ENCODE measurements around the gene MYO10. TPM values are rescaled to one million over a fixed set of nuclear protein-coding genes. Genes with fewer than 3 reads are reported as not detected.

The MYO10 gene
- total RNA-seq, 2 experiments from 2014 or later: not detected

GRCh38 chr5:16700081-16700480 is 236.0 kb downstream of the MYO10 start:
- ATAC-seq (ENCODE audit: poor library complexity) (no peak), DNase-seq (no peak)
- H3K4me3 Mint-ChIP-seq: no peak overlapping the region
- Histone ChIP-seq H3K4me3 (ENCODE audit: low read length) (no peak overlapping the region), H3K36me3 (ENCODE audit: insufficient read depth, low read length) (no peaks in the 10 kb centered on the region), H3K9me3 (ENCODE audit: control insufficient read depth in 1 of 2, insufficient read depth in 1 of 2, low read length in 2 of 2) (peaks cover 0 to 8% of the 10 kb centered on the region in 2 experiments), H3K27ac (ENCODE audit: low read depth in 1 of 2, low read length in 2 of 2) (no peak overlapping the region), H3K27me3 (ENCODE audit: control insufficient read depth in 1 of 2, insufficient read depth in 2 of 2, low read length in 2 of 2) (no peaks in the 10 kb centered on the region), H3K4me1 (ENCODE audit: insufficient read depth, low read length) (no peaks in the 10 kb centered on the region)
- intact Hi-C loops (cut with DNase I, micrococcal nuclease): no loop called here
- ChIA-PET CTCF (no interaction called here), POLR2A (no interaction called here)
- H3K27me3 Mint-ChIP-seq: peaks cover 4% of the 10 kb centered on the region
- no peak overlapping the region for H3K27ac Mint-ChIP-seq
- H3K36me3 Mint-ChIP-seq (ENCODE audit: low read depth): no peaks in the 10 kb centered on the region
- no peak for TF ChIP-seq CTCF (IDR thresholded peaks at IDR 0.05)
- no peaks in the 10 kb centered on the region for H3K9me3 Mint-ChIP-seq
- no peaks in the 10 kb centered on the region for H3K4me1 Mint-ChIP-seq (ENCODE audit: low read depth)

- H3K36me3 Mint-ChIP-seq (ENCODE audit: low read depth): no peaks in the 10 kb centered on the region
- H3K4me1 Mint-ChIP-seq (ENCODE audit: low read depth): no peaks in the 10 kb centered on the region
- Histone ChIP-seq H3K27me3 (ENCODE audit: control insufficient read depth in 1 of 2, insufficient read depth in 2 of 2, low read length in 2 of 2) (no peaks in the 10 kb centered on the region), H3K4me1 (ENCODE audit: insufficient read depth, low read length) (no peaks in the 10 kb centered on the region), H3K27ac (ENCODE audit: low read depth in 1 of 2, low read length in 2 of 2) (no peak overlapping the region), H3K9me3 (ENCODE audit: control insufficient read depth in 1 of 2, insufficient read depth in 1 of 2, low read length in 2 of 2) (peaks cover 0 to 5% of the 10 kb centered on the region in 2 experiments), H3K36me3 (ENCODE audit: insufficient read depth, low read length) (no peaks in the 10 kb centered on the region), H3K4me3 (ENCODE audit: low read length) (no peak overlapping the region)
- no peak overlapping the region for H3K4me3 Mint-ChIP-seq
- ATAC-seq (ENCODE audit: poor library complexity): no peak
- TF ChIP-seq CTCF (IDR thresholded peaks at IDR 0.05): no peak
- DNase-seq: no peak
- H3K27ac Mint-ChIP-seq: no peak overlapping the region
- ChIA-PET CTCF (no interaction called here), POLR2A (no interaction called here)
- peaks cover 4% of the 10 kb centered on the region for H3K27me3 Mint-ChIP-seq
- H3K9me3 Mint-ChIP-seq: no peaks in the 10 kb centered on the region
- intact Hi-C loops (cut with DNase I, micrococcal nuclease): no loop called here
These were observed 240.3 kb downstream of the MYO10 start for GRCh38 chr5:16695779-16696178.

- Mint-ChIP-seq H3K4me1 (ENCODE audit: low read depth) (no peaks in the 10 kb centered on the region), H3K4me3 (no peak overlapping the region), H3K27ac (no peak overlapping the region), H3K27me3 (peaks cover 10% of the 10 kb centered on the region), H3K36me3 (ENCODE audit: low read depth) (no peaks in the 10 kb centered on the region), H3K9me3 (no peaks in the 10 kb centered on the region)
- H3K4me1 ChIP-seq (ENCODE audit: insufficient read depth, low read length): no peaks in the 10 kb centered on the region
- TF ChIP-seq CTCF (IDR thresholded peaks at IDR 0.05): no peak
- no peaks in the 10 kb centered on the region for H3K36me3 ChIP-seq (ENCODE audit: insufficient read depth, low read length)
- ChIA-PET POLR2A (no interaction called here), CTCF (no interaction called here)
- no peak for ATAC-seq (ENCODE audit: poor library complexity)
- H3K27ac ChIP-seq (ENCODE audit: low read depth in 1 of 2, low read length in 2 of 2): no peak overlapping the region
- no peaks in the 10 kb centered on the region for H3K27me3 ChIP-seq (ENCODE audit: control insufficient read depth in 1 of 2, insufficient read depth in 2 of 2, low read length in 2 of 2)
- peaks cover 0 to 5% of the 10 kb centered on the region in 2 experiments for H3K9me3 ChIP-seq (ENCODE audit: control insufficient read depth in 1 of 2, insufficient read depth in 1 of 2, low read length in 2 of 2)
- intact Hi-C loops (cut with DNase I, micrococcal nuclease): no loop called here
- DNase-seq: no peak
- H3K4me3 ChIP-seq (ENCODE audit: low read length): no peak overlapping the region
These were observed 242.2 kb downstream of the MYO10 start for GRCh38 chr5:16693879-16694278.

Measured in CD4-positive, alpha-beta T cell (primary cell).